Right atrium auricular region (tissue), 2 donors: ENCODE data around the gene ZNF831. TPM values are rescaled to one million over a fixed set of nuclear protein-coding genes. Genes with fewer than 3 reads are reported as not detected.

Source experiments
- DNase-seq: peaks from one replicate; pipeline ENCODE4 v3.0.0-alpha.2; 2019; ENCODE audit warnings: low spot score
- H3K27ac ChIP-seq, 2 donors: fragments of 200-600 bp; sonication (generic); 1 replicate in 1 of 2; 2 replicates in 1 of 2; pipeline ENCODE4 v1.5.1; 2016 to 2019
- H3K27me3 ChIP-seq, 2 donors: fragments of 200-600 bp; sonication (generic); one replicate each; pipeline versions ENCODE4 v1.5.1 to v1.6.0; 2017 to 2019
- H3K36me3 ChIP-seq: fragments of 200-600 bp; sonication (generic); one replicate; pipeline ENCODE4 v1.5.1; 2016
- H3K4me1 ChIP-seq, 2 donors: fragments of 200-600 bp; sonication (generic); one replicate each; pipeline versions ENCODE4 v1.5.1 to v1.6.0; 2017 to 2019
- H3K4me3 ChIP-seq, 2 donors: fragments of 200-600 bp; sonication (generic); 1 replicate in 1 of 2; 2 replicates in 1 of 2; pipeline ENCODE4 v1.5.1; 2017 to 2019; ENCODE audit warnings: mild to moderate bottlenecking in 1 of 2, moderate library complexity in 1 of 2
- H3K9me3 ChIP-seq, 2 donors: fragments of 200-600 bp; sonication (generic); one replicate each; pipeline ENCODE4 v1.5.1; 2019
- CTCF ChIP-seq, 2 donors: fragments of 200-600 bp; sonication (generic); IDR thresholded peaks; one replicate each; pipeline ENCODE4 v1.5.1; 2019; ENCODE audit warnings: antibody characterized with exemption in 2 of 2
- total RNA-seq, 2 donors: library from RNA; depleted of rRNA; stranded (reverse); fragments of >200 nt; gene quantifications; one replicate each; pipeline ENCODE4 v1.1.0, GENCODE V29; 2016

ZNF831 gene
- total RNA-seq, 2 donors from 2014 or later, result 0.19 to 0.47 TPM

GRCh38 chr20:59269411-59270025 lies 105.9 kb downstream of the ZNF831 start:
- TF ChIP-seq CTCF (IDR thresholded peaks at IDR 0.05), result no peak
- Histone ChIP-seq H3K9me3 (no peaks in the 10 kb centered on the region), H3K36me3 (no peaks in the 10 kb centered on the region), H3K4me1 (no peaks in the 10 kb centered on the region), H3K4me3 (no peak overlapping the region), H3K27me3 (no peaks in the 10 kb centered on the region), H3K27ac (no peak overlapping the region)
- no peak for DNase-seq

GRCh38 chr20:59270380-59270779 lies 106.8 kb downstream of the ZNF831 start:
- no peaks in the 10 kb centered on the region for H3K36me3 ChIP-seq
- no peaks in the 10 kb centered on the region for H3K9me3 ChIP-seq
- H3K27ac ChIP-seq, result no peak overlapping the region
- H3K4me1 ChIP-seq, result no peaks in the 10 kb centered on the region
- no peak for DNase-seq
- H3K4me3 ChIP-seq, result no peak overlapping the region
- no peak for TF ChIP-seq CTCF (IDR thresholded peaks at IDR 0.05)
- no peaks in the 10 kb centered on the region for H3K27me3 ChIP-seq

- Histone ChIP-seq H3K4me1 (no peaks in the 10 kb centered on the region), H3K36me3 (no peaks in the 10 kb centered on the region), H3K9me3 (no peaks in the 10 kb centered on the region), H3K27ac (no peak overlapping the region), H3K4me3 (no peak overlapping the region), H3K27me3 (no peaks in the 10 kb centered on the region)
- no peak for TF ChIP-seq CTCF (IDR thresholded peaks at IDR 0.05)
- no peak for DNase-seq
Measured at GRCh38 chr20:59273739-59274357, 110.2 kb downstream of the ZNF831 start.

GRCh38 chr20:59276938-59277337 lies 113.3 kb downstream of the ZNF831 start:
- H3K4me1 ChIP-seq, result no peaks in the 10 kb centered on the region
- DNase-seq, result no peak
- H3K4me3 ChIP-seq, result no peak overlapping the region
- H3K27ac ChIP-seq, result no peak overlapping the region
- H3K9me3 ChIP-seq, result no peaks in the 10 kb centered on the region
- no peaks in the 10 kb centered on the region for H3K27me3 ChIP-seq
- no peaks in the 10 kb centered on the region for H3K36me3 ChIP-seq
- TF ChIP-seq CTCF (IDR thresholded peaks at IDR 0.05), result no peak

GRCh38 chr20:59284470-59284869 lies 120.8 kb downstream of the ZNF831 start:
- H3K27me3 ChIP-seq, result no peaks in the 10 kb centered on the region
- no peak for TF ChIP-seq CTCF (IDR thresholded peaks at IDR 0.05)
- H3K4me3 ChIP-seq, result no peak overlapping the region
- no peaks in the 10 kb centered on the region for H3K36me3 ChIP-seq
- H3K27ac ChIP-seq, result no peak overlapping the region
- H3K9me3 ChIP-seq, result no peaks in the 10 kb centered on the region
- no peak for DNase-seq
- no peaks in the 10 kb centered on the region for H3K4me1 ChIP-seq

- H3K9me3 ChIP-seq, result no peaks in the 10 kb centered on the region
- H3K36me3 ChIP-seq, result no peaks in the 10 kb centered on the region
- no peak overlapping the region for H3K27ac ChIP-seq
- no peak for TF ChIP-seq CTCF (IDR thresholded peaks at IDR 0.05)
- H3K4me1 ChIP-seq, result no peaks in the 10 kb centered on the region
- H3K27me3 ChIP-seq, result no peaks in the 10 kb centered on the region
- DNase-seq, result no peak
- H3K4me3 ChIP-seq, result no peak overlapping the region
Measured at GRCh38 chr20:59289994-59290393, 126.4 kb downstream of the ZNF831 start.
